Measurements from ENCODE around the gene S100A16. TPM values are rescaled to one million over a fixed set of nuclear protein-coding genes. Genes with fewer than 3 reads are reported as not detected.

Gene S100A16
- total RNA-seq, 1 donor from 2014 or later: 502 TPM

DNA sequence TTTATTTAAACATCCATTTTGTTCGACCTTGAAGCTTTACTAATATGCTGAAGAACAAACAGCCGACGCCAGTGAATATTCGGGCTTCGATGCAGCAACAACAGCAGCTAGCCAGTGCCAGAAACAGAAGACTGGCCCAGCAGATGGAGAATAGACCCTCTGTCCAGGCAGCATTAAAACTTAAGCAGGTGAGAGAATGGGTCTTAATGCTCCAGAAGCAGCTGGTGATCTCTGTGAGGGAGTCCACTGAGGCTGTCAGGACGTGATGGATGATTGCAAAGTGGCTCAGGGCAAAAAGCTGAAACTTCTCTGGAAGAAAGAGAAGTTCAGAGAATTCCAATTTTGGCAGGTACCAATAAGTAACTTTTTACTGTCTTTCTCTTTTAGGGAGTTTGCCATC, 25.3 kb upstream of the S100A16 start:
- DNase-seq (ENCODE audit: low read depth in 2 of 2): no peak

DNA sequence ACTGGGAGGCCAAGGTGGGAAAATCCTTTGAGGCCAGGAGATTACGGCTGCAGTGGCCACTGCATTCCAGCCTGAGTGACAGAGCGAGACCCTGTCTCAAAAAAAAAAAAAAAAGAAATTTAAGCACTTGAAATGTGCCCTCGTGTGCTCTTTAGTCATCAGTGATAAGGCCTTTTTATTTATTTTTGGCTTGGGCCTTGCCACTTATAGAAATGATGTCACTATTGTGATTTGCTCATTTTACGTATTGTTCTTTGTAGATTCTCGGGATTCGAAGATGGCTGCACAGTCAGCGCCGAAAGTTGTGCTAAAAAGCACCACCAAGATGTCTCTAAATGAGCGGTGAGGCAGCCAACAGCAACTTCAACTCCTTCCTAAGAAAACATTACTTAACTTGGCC, 23.4 kb upstream of the S100A16 start:
- no peak for DNase-seq (ENCODE audit: low read depth in 2 of 2)

DNA sequence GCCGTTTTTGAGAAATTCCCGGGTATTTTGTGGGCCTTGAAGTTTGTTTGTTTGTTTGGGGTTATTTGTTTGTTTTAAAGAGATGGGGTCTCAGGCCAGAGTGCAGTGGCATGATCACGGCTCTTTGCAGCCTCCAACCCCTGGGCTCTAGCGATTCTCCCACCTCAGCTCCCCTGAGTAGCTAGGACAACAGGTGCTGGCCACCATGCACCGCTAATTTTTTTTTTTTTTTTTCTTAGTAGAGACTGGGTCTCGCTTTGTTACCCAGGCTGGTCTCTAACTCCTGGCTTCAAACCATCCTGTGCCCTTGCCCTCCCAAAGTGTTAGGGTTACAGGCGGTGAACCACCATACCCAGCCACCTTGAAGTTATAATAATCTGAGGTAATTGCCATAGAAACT, 22.9 kb upstream of the S100A16 start:
- no peak for DNase-seq (ENCODE audit: low read depth in 2 of 2)

DNA sequence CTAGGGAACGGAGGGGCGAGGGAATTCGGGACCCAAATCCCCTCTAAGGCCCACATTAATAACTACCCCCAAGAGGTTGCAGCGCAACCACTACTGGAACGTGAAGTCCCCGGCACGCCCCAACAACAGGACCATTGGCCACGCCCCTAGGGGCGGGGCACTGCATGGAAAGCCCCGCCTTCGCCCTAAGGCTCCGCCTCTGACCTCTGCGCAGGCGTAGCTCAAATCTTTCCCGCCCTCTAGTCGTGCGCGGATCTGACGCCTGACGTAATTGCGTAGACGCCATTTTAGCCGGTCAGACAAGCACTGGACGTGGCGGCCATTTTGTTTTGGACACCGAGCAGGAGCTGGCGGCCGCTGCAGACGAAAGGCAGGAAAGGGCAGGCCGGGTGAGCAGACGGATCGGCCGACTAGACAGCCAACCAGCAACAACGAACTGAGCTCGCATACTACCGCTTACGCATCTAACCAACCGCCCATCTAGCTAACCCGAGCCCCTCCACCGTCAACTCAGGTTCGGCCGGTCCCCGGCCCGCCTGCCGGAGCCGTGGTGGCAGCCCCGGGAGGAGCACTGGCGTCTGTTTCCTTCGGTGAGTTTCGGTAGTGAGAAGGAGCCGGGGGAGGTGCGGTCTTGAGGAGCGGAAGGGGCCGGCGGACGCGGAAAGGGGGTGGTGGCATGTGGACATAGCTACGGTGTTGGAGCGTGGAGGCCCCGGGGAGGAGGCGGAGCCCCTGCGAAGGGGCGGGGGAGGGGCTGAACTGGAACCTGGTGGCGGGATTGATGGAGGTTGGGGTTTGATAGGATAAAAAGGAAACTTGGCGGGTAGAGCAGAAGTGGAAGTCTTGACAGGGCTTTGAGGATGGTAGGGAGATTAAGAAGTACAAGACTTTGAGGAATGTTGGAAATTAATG, 21.1 kb upstream of the S100A16 start, which contains the start of gene CHTOP:
TSS of gene CHTOP (plus strand) at position 313 of the 912 bp plus-strand sequence. CDS start 2,523 bp downstream, outside the sequence.
- peak; percentile 99 to 100 for DNase-seq (ENCODE audit: low read depth in 2 of 2)

DNA sequence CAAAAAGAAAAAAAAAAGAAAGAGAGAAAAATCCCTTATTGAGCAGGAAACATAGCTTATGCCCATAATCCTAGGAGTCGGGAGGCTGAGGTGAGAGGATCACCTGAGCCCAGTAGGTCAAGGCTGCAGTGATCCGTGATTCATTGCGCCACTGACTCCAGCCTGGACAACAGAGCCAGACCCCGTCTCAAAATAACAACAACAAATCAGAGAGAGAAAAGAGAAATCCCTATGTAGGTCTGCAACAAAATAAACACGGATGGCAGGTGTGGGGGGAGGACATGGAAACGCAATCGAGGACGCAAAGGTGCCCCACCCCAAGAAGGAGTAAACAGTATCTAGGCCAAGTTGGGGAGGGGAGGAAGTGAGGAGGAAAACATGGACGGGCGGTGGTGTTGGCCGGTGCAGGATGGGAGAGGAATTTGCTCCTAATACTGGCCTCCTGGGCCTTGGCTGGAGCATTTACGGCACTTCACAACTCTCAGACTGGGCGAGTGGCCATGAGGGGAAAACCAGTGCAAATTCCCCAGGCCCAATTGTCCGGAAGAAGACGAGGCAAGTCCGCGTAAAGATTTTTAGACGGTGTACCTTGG, 20.3 kb upstream of the S100A16 start:
- DNase-seq (ENCODE audit: low read depth in 2 of 2): no peak

DNA sequence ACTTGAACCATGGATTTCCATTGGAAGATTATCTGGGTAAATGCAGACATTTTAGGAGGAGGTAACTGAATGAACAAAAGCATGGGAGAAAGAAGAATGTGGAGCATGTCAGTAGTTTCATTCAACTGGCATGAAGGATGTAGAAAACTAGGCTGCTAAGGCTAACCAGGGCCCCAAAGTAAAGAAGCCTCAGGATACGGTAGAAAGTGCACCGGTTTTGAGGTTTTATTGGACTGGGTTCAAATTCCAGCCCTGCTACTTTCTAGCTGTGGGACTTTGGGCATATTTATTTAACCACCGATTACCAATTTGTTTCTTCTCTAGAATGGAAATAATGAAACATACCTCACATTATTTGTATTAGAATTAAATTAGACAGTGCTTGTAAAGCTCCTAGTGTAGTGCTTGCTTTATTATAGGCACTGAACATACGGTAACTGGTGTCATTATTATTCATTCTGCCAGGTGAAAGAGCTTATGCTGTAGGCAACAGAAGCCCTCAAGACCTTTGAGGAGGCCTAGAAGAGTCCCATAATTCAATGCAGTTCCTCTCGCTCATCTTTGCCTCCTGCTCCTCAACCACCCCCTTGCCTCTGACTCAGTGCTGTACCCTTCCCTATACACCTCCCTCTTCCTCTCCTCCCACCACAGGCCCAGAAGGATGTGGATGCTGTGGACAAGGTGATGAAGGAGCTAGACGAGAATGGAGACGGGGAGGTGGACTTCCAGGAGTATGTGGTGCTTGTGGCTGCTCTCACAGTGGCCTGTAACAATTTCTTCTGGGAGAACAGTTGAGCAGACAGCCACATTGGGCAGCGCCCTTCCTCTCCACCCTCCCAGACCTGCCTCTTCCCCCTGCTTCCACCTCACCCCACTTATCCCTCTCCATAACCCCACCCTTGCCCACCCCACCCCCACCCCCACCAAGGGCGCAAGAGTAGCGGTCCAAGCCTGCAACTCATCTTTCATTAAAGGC, 18.4 kb upstream of the S100A16 start:
- no peak for DNase-seq (ENCODE audit: low read depth in 2 of 2)

DNA sequence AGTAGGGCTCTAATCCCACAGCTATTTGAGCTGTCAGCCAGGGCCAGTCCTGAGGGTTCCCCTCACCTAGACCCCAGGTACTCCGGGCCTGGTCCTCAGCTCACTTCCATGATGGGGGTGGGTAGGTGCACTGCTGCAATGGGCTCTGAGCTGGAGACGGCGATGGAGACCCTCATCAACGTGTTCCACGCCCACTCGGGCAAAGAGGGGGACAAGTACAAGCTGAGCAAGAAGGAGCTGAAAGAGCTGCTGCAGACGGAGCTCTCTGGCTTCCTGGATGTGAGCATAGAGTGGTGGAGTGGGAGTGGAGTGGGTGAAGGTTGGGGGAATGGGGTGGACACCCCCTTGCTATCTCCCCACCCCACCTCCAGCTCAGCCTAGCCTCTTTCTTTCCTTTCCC, 17.4 kb upstream of the S100A16 start:
- no peak for DNase-seq (ENCODE audit: low read depth in 2 of 2)

DNA sequence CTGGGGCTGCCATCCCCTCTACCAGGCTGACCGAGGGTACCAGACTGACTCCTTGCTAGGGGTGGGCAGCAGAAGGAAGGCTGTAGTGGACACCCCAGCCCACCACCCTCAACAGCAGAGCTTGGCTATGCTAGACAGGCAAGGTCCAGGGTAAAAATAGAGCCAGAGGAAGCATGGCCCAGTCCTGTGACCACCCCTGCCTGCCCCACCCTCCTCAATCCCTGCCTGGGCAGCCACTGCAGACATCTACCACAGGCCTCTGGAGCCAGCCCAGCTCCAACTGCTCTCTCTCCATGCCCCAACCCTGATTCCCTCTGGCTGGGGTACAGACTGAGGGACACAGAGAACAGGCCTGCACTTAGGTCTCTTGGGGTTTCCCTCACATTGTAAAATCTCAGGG, 17.0 kb upstream of the S100A16 start:
- DNase-seq (ENCODE audit: low read depth in 2 of 2): no peak

DNA sequence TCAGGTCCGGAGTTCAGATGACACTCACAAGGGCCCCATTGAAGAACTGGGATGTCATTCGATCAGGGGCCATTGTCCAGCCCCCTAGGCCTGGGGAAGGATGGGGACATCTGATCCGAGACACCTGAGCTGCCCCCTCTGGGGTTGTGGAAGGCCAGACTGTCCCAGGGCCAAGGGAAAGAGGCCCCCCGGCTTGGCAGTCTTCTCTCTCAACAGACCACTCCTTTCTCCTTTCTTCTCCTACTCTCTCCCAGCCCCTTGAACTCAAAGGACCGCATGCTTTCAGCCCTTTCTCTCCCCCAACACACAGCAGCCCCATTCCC, 16.4 kb upstream of the S100A16 start:
- DNase-seq (ENCODE audit: low read depth in 2 of 2): no peak

DNA sequence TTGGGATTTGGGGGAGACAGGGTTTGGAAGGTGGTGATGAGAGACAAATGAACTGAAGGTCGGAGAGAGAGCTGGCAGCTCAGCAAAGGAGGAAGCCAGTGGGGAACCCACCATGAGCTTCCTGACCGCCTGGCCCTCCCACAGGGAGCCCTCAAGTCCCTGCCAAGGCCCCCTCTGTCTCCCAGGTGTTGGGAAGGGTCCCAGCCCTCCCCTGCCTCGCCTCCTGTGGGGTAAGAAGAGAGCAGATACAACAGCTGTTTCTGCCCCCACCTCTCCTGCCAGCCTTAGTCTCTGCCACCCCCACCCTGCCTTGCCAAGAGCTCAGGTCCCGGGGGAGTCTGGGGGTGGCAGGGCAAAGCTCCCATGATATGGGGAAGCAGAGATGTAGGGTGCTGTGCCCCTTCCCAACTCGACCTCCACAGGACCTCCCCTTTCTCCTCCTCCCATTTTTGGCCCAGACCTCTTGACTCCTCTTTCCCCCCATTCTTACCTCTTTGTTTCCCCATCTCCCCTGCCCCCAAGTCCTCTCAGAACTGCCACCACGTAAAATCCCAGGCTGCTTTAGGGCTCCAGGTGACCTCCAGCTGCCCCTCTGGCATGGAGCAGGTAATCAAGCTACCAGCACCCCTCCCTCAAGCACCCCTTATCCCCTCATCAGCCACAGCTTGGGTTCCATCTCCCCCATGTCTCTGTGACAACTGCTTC, 15.9 kb upstream of the S100A16 start:
- no peak for DNase-seq (ENCODE audit: low read depth in 2 of 2)

DNA sequence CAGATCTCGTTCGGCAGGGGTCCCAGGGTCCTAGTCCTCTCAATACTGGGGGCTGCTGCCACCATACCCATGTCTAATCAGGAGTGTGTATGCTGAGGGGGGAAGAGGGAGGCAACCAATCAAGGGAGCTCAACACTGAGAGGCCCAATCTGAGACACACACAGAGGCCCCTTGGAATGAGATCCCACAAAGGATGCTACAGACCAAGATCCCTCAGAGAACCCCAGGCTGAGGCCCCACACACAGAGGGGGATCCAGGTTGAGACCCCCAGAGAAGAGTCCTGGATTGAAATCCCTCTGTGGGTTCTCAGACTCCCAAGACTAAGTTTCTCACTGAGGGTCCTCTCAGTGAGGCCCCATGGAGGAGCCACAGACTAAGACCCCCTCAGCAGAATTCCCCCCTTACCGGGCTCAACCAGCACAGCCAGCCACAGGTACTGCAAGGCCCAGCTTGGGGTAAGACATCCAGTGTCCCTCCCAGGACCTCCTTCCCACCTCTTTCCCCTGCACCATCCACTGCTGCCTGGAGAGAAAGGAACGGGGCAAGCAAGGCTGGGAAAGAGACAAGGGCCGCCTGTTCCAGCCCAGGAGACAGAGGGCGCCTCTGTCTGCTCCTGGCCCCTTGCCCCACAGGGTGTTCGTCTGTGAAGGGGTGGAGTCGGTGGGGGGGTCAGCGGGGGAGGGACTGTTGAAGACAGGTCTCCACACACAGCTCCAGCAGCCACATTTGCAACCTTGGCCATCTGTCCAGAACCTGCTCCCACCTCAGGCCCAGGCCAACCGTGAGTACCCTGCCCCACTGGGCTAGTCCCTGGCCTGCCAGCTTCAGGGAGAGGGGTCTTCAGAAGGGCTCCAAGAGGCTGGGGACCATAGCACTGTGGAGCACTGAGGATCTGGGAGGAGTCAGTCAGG, 15.0 kb upstream of the S100A16 start, which contains the start of gene S100A1:
TSS of gene S100A1 (plus strand) at position 720 of the 912 bp plus-strand sequence. CDS start 2,088 bp downstream, outside the sequence.
- no peak for DNase-seq (ENCODE audit: low read depth in 2 of 2)

DNA sequence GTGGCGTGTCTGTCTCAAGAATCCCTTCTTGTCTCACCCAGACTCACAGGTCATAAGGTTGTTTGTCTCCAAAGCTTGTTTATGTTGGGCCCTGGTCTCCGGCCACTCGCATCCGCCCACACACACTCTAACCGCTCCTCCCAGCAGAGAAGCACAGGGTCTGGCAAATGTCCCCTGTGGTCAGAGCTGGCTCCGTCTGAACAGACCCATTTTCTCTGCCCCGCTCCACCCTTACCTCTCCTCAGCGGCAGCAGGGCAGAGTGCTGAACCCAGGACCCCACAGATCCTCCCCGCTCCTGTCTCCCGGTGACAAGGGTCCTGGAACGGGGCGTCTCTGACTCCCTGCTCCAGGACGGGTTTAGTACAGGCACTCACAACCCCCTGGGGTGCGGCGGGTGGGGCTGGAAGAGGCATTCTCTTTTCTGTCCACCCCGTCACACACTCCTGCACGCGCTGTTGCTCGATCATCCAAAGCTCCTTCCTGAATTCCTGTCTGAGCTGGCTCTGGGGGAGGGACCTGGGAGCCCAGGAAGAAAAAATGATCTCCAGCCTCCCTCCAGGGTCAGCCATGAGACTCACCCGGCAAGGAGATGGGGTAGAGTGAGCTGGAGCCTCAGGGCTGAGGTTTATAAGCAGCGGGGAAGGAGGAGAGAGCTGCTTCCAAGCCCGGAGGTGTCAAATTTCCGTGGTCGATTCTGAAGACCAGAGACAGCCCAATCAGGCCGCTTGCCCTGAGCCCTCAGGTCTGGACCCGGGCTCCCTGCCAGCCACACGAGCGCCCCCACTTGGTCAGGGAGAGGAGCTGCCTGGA, 14.2 kb upstream of the S100A16 start, which contains the start of gene S100A13:
TSS of gene S100A13 (minus strand) at position 602 of the 811 bp plus-strand sequence. CDS start 1,033 bp downstream, outside the sequence.
- DNase-seq (ENCODE audit: low read depth in 2 of 2): peak; percentile 91 to 92

DNA sequence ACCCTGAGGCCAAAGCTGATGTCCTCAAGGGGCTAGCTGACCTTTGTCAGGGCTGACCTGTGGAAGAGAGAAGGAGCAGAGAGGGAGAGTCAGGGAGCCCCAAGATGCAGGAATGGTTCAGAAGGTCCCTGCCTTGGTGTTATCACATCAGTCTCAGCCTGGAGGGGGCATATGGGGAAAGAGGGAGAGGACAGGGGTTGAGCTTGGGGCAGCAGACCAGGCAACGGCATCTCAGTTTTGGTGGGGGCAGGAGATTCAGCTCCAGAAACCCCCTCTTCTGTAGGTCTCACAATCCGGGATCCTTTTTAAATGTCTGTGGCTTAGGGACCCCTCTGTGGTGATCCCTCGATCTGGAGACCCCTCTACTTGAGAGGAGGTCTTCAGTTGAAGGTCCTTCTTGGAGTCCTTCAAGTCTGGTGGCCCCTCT, 13.6 kb upstream of the S100A16 start:
- no peak for DNase-seq (ENCODE audit: low read depth in 2 of 2)

DNA sequence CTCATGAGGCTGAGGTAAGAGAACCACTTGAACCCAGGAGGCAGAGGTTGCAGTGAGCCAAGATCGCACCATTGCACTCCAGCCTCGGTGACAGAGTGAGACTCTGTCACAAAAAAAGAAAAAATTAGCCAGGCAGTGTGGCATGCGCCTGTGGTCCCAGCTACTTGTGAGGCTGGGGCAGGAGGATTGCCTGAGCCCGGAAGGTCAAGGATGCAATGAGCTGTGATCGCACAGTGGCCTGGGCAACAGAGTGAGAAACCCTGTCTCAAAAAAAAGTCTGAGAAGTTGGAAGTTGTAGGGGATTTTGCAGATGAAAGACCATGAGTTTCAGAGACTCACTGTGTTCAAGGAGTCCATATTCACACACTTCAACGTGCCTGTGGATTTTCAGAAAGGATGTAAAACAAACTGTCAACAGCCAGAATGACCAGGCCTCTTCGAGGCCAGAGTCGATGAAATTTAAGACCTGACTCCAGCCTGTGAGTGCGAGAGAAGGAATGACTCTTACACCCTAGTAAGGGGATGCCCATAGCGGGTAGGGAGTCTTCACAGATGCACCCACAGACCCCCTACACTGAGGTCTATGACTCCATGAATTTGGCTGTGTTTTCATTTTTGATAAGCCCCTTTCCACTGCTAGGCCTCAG, 12.2 kb upstream of the S100A16 start:
- no peak for DNase-seq (ENCODE audit: low read depth in 2 of 2)

DNA sequence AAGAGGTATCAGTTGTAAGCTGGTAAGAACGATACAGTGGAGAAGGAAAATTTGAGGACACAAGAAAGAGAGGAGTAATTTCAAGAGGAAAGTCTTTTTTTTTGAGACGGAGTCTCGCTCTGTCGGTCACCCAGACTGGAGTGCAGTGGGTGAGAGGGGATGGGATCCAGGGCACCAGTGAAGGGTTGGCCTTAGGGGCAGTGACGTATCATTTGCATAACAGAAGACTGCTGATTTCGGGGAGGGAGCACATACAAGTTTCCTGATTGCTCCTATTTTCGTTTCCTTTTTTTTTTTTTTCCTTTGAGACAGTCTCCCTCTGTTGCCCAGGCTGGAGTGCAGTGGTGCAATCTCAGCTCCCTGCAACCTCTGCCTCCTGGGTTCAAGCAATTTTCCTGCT, 10.2 kb upstream of the S100A16 start:
- DNase-seq (ENCODE audit: low read depth in 2 of 2): no peak

DNA sequence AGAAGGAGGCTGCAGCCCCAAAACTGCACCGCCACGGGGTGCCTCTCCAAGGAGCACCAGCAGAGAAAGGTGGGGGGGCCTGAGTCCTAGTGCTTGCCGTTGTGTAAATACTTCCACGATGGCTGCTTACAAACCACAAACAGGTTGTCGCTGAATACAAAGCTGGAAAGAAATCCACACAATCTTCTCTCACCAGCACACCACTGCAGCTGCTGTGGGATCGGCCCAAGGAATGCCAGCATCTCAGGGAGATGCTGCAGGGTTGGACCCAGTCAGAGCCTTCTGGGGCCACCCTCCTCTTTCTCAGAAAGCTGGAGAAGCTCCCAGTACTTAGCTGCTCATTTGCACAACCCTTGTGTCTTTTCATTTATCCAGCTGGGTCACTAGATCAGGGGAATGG, 6.2 kb upstream of the S100A16 start:
- no peak for DNase-seq (ENCODE audit: low read depth in 2 of 2)

DNA sequence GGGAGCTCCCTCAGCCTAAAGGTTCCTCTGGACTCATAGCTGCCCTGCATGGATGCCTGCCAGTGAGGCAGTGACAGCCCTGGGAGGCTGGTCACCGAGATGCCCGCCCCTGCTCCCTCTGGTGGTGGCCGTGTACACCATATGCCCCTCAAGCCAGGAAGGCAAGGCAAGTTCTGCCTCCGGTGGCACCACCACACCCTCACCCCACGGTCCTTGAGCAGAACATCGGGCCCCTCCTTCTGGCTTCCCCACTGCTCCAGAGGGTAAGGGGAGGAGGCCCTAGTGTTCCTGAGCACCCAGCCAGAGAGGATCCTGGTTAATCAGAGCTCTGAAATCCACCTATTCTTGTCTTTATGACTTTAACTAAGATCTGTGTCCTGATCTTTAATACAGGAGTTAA, 4.7 kb upstream of the S100A16 start:
- DNase-seq (ENCODE audit: low read depth in 2 of 2): peak in 1 of 2 donors; percentile 77

DNA sequence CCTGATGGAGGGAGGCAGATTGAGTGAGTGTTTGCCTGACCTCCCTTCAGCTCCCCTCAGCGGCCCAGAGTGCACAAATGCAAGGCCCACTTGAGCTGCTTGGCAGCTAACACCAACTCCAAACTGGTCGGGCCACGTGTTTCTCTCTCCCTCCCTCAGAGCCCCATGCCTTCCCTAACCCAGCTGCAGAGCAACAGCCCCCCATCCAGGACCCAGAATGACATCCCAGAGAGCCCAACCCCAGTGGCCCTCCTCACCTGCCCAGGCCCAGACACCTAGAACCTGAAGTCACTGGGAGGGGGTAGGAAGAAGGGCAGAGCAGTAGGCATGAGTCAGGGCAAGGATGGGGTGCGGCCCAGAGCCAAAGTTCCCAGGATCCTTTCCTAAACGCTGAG, 4.0 kb upstream of the S100A16 start:
- DNase-seq (ENCODE audit: low read depth in 2 of 2): no peak

Measured in lung microvascular endothelial cell (primary cell).